Measurements from ENCODE around the gene TMEM120B. TPM values are rescaled to one million over a fixed set of nuclear protein-coding genes. Genes with fewer than 3 reads are reported as not detected.
"Not testable (repeated sequence)": the region's sequence is repeated elsewhere in the genome, so short reads cannot be mapped to it uniquely, and the experiment has no call there.

TMEM120B gene
- total RNA-seq, 2 donors from 2014 or later, result 9.7 to 25.9 TPM

DNA sequence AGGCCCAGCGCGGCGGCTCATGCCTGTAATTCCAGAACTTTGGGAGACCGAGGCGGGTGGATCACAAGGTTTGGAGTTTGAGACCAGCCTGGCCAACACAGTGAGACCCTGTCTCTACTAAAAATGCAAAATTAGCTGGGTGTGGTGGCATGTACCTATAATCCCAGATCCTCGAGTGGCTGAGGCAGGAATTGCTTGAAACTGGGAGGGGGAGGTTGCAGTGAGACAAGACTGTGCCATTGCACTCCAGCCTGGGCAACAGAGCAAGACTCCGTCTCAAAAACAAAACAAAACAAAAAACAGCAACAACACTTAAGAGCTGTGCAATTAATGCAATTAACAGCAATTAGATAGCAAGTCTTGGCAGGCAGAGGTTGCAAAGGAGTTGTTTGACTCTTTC is 2.5 kb downstream of the TMEM120B start:
- H3K27me3 Mint-ChIP-seq; DNase-seq (ENCODE audit: low spot score); H3K27ac Mint-ChIP-seq; H3K36me3 Mint-ChIP-seq; H3K9me3 Mint-ChIP-seq; H3K4me3 Mint-ChIP-seq; ATAC-seq: not testable (repeated sequence)
- peaks cover 13 to 17% of the 10 kb centered on the region in 2 donors for H3K4me1 Mint-ChIP-seq (ENCODE audit: low read depth in 2 of 2)

GRCh38 chr12:121715862-121716435 is 3.4 kb downstream of the TMEM120B start:
- ATAC-seq (no peak), DNase-seq (ENCODE audit: low spot score) (no peak)
- no peaks in the 10 kb centered on the region for H3K9me3 Mint-ChIP-seq
- H3K27me3 Mint-ChIP-seq, result no peaks in the 10 kb centered on the region
- H3K36me3 Mint-ChIP-seq, result no peaks in the 10 kb centered on the region
- peaks cover 13 to 17% of the 10 kb centered on the region in 2 donors for H3K4me1 Mint-ChIP-seq (ENCODE audit: low read depth in 2 of 2)
- H3K27ac Mint-ChIP-seq, result no peak overlapping the region
- no peak overlapping the region for H3K4me3 Mint-ChIP-seq

GRCh38 chr12:121717041-121717699 is 4.6 kb downstream of the TMEM120B start:
- no peak for DNase-seq (ENCODE audit: low spot score)
- no peak overlapping the region for H3K4me3 Mint-ChIP-seq
- no peaks in the 10 kb centered on the region for H3K27me3 Mint-ChIP-seq
- H3K4me1 Mint-ChIP-seq (ENCODE audit: low read depth in 2 of 2), result peaks cover 5 to 11% of the 10 kb centered on the region in 2 donors
- H3K36me3 Mint-ChIP-seq, result no peaks in the 10 kb centered on the region
- H3K9me3 Mint-ChIP-seq, result no peaks in the 10 kb centered on the region
- no peak for ATAC-seq
- no peak overlapping the region for H3K27ac Mint-ChIP-seq

DNA sequence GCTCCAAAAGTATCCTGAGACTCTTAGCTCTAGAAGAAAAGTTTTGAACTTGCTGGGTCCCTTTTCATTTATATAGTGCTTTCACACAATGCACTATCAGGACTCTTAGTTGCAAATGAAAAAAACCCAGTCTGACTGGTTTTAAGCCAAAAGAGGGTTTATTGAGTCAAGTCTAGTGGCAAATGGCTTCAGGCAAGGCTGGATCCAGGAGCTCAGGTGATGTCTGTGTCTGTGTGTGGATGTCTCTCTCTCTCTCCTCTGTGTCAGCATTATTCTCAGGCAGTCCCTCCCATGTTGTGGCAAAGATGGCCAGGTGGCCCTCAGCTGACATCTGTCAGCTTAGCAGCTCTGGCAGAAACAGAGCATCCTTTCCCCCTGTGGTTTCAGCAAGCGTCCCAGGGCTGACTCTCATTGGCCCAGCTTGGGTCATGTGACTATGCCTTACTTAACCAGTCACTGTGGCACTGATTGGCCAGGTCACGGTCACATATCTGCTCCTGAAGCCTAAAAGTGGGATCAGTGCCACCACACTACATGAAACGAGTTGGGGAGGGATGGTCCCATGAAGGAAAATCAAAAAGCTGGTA is 6.2 kb downstream of the TMEM120B start:
- H3K36me3 Mint-ChIP-seq, result no peaks in the 10 kb centered on the region
- ATAC-seq (peak in 1 of 2 donors; percentile 35), DNase-seq (ENCODE audit: low spot score) (no peak)
- H3K4me1 Mint-ChIP-seq (ENCODE audit: low read depth in 2 of 2), result peaks cover under 1 to 6% of the 10 kb centered on the region in 2 donors
- no peaks in the 10 kb centered on the region for H3K27me3 Mint-ChIP-seq
- H3K27ac Mint-ChIP-seq, result no peak overlapping the region
- H3K9me3 Mint-ChIP-seq, result no peaks in the 10 kb centered on the region
- H3K4me3 Mint-ChIP-seq, result no peak overlapping the region

DNA sequence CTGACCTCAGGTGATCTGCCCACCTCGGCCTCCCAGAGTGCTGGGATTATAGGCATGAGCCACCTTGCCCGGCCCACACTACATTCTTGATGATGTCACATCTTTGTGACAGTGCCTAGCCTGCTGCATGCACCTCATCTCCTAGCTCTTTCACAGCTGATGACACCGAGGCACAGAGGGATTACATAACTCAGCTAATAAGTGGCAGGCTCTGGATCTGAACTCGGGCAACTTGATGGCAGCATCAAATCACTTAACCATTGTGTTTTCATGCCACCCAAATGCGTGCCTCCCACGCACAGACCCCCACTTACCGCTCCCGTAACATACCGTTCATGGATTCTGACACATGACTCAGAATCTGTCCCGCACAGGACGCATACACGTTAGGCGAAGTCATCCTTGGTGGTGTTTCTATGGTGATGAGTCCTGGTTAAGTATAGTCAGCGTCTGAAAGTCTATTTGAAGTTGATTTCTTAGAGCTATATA is 7.4 kb downstream of the TMEM120B start:
- no peaks in the 10 kb centered on the region for H3K27me3 Mint-ChIP-seq
- no peaks in the 10 kb centered on the region for H3K4me1 Mint-ChIP-seq (ENCODE audit: low read depth in 2 of 2)
- no peak overlapping the region for H3K4me3 Mint-ChIP-seq
- DNase-seq (ENCODE audit: low spot score) (no peak), ATAC-seq (no peak)
- no peaks in the 10 kb centered on the region for H3K9me3 Mint-ChIP-seq
- no peak overlapping the region for H3K27ac Mint-ChIP-seq
- H3K36me3 Mint-ChIP-seq, result no peaks in the 10 kb centered on the region

- H3K27ac Mint-ChIP-seq, result no peak overlapping the region
- ATAC-seq, result peak in 1 of 2 donors; percentile 33
- no peaks in the 10 kb centered on the region for H3K9me3 Mint-ChIP-seq
- DNase-seq (ENCODE audit: low spot score), result no peak
- H3K27me3 Mint-ChIP-seq, result no peaks in the 10 kb centered on the region
- H3K36me3 Mint-ChIP-seq, result no peaks in the 10 kb centered on the region
- H3K4me3 Mint-ChIP-seq, result no peak overlapping the region
- no peaks in the 10 kb centered on the region for H3K4me1 Mint-ChIP-seq (ENCODE audit: low read depth in 2 of 2)
These were observed 8.2 kb downstream of the TMEM120B start for GRCh38 chr12:121720762-121721161.

DNA sequence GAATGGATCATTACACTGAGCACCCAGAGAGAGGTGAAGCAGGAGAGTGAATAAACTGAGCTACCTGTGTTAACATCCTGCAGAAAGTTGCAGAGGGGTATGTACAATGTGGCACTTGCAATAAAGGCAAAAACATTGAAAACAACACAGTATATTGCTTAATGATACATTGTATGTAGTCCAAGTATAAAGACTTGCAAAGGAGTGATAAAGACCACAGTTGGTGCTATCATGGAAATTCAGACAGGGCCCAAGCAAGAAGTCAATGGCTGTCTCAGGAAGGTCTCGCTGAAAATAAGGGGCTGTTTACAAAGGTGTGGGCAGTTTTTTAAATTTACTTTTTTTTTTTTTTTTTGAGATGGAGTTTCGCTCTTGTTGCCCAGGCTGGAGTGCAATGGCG is 10.0 kb downstream of the TMEM120B start:
- no peaks in the 10 kb centered on the region for H3K4me1 Mint-ChIP-seq (ENCODE audit: low read depth in 2 of 2)
- H3K27me3 Mint-ChIP-seq, result no peaks in the 10 kb centered on the region
- H3K9me3 Mint-ChIP-seq, result no peaks in the 10 kb centered on the region
- H3K27ac Mint-ChIP-seq, result no peak overlapping the region
- ATAC-seq, result no peak
- H3K4me3 Mint-ChIP-seq, result no peak overlapping the region
- no peaks in the 10 kb centered on the region for H3K36me3 Mint-ChIP-seq
- no peak for DNase-seq (ENCODE audit: low spot score)

DNA sequence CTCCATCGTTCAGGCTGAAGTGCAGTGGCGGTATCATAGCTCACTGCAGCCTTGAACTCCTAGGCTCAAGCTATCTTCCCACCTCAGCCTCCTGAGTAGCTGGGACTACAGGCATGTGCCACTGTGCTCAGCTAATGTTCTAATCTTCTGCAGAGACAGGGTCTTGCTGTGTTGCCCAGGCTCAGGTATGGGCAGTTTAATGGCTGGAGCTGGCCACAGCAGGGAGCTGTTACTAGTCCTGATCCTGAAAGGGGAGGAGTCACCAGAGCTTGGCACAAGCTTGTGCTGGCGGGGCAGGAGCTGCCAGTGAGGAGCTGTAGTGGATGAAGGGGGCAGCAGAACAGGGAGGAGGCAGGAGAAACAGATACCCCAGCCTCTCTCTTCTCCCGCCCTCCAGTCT is 10.6 kb downstream of the TMEM120B start:
- H3K36me3 Mint-ChIP-seq, result no peaks in the 10 kb centered on the region
- no peak for DNase-seq (ENCODE audit: low spot score)
- H3K4me3 Mint-ChIP-seq, result no peak overlapping the region
- H3K9me3 Mint-ChIP-seq, result no peaks in the 10 kb centered on the region
- no peak overlapping the region for H3K27ac Mint-ChIP-seq
- H3K27me3 Mint-ChIP-seq, result no peaks in the 10 kb centered on the region
- no peak for ATAC-seq
- H3K4me1 Mint-ChIP-seq (ENCODE audit: low read depth in 2 of 2), result no peaks in the 10 kb centered on the region

DNA sequence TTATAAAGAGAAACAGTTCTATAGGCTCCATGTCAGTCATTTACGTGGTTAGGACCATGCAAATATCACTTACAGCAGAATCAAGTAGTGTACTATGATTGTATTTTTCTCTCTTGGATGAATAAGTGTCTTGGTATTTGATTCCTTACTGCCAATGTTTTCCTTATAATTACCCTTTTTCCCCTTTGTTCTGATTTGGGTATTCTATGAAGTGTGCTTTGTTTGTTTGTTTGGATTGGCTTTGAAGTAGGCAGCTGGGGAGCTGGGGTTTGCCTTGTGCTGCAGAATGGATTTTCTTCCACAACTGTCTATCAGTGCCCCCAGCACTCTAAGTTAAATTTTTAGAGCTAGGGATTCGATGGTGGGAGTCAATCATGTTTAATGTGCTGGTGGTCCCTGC is 12.4 kb downstream of the TMEM120B start:
- no peaks in the 10 kb centered on the region for H3K27me3 Mint-ChIP-seq
- no peak for DNase-seq (ENCODE audit: low spot score)
- no peak overlapping the region for H3K4me3 Mint-ChIP-seq
- H3K4me1 Mint-ChIP-seq (ENCODE audit: low read depth in 2 of 2), result no peaks in the 10 kb centered on the region
- no peaks in the 10 kb centered on the region for H3K9me3 Mint-ChIP-seq
- no peak for ATAC-seq
- no peaks in the 10 kb centered on the region for H3K36me3 Mint-ChIP-seq
- no peak overlapping the region for H3K27ac Mint-ChIP-seq

GRCh38 chr12:121725423-121725822 is 12.9 kb downstream of the TMEM120B start:
- no peak overlapping the region for H3K27ac Mint-ChIP-seq
- no peaks in the 10 kb centered on the region for H3K27me3 Mint-ChIP-seq
- H3K4me1 Mint-ChIP-seq (ENCODE audit: low read depth in 2 of 2), result no peaks in the 10 kb centered on the region
- H3K9me3 Mint-ChIP-seq, result no peaks in the 10 kb centered on the region
- no peak overlapping the region for H3K4me3 Mint-ChIP-seq
- ATAC-seq (no peak), DNase-seq (ENCODE audit: low spot score) (no peak)
- H3K36me3 Mint-ChIP-seq, result no peaks in the 10 kb centered on the region

GRCh38 chr12:121729021-121729420 is 16.5 kb downstream of the TMEM120B start:
- H3K4me1 Mint-ChIP-seq (ENCODE audit: low read depth in 2 of 2), result no peaks in the 10 kb centered on the region
- no peak overlapping the region for H3K27ac Mint-ChIP-seq
- no peaks in the 10 kb centered on the region for H3K9me3 Mint-ChIP-seq
- DNase-seq (ENCODE audit: low spot score) (no peak), ATAC-seq (no peak)
- H3K27me3 Mint-ChIP-seq, result no peaks in the 10 kb centered on the region
- H3K36me3 Mint-ChIP-seq, result no peaks in the 10 kb centered on the region
- no peak overlapping the region for H3K4me3 Mint-ChIP-seq

DNA sequence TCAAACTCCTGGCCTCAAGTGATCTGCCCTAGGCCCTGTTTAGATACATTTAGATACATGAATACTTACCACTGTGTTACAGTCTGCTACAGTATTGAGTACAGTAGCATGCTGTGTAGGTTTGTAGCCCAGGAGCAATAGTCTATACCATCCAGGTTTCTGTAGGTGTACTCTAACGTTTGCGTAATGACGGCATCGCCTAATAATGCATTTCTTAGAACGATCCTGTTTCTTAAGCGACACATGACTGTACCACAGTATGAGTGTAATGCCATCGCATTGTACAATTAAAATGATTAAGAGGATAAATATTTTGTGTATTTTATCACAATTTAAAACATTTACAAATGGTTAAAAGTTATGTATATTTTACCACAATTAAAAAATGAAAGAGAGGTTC is 18.9 kb downstream of the TMEM120B start:
- no peak overlapping the region for H3K27ac Mint-ChIP-seq
- ATAC-seq (no peak), DNase-seq (ENCODE audit: low spot score) (no peak)
- no peaks in the 10 kb centered on the region for H3K4me1 Mint-ChIP-seq (ENCODE audit: low read depth in 2 of 2)
- no peaks in the 10 kb centered on the region for H3K27me3 Mint-ChIP-seq
- no peak overlapping the region for H3K4me3 Mint-ChIP-seq
- H3K9me3 Mint-ChIP-seq, result no peaks in the 10 kb centered on the region
- no peaks in the 10 kb centered on the region for H3K36me3 Mint-ChIP-seq

DNA sequence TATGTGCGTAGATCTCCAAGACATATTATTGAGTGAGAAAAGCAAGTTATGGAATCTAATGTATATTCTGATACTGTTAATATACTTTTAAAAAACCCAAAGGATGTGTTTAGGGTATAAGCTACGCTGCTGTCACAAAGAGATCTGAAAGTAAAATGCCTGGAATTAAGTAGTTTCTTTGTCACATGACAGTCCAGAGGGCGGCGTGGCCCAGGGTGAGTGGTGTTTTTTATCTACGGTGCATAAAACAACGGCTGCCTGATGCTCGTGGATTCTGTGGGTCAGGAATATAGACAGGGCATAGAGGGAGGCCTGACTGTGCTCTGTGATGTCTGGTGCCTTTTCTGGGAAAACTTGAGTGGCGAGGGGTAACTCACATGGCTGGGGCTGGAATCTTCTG is 21.3 kb downstream of the TMEM120B start:
- H3K27me3 Mint-ChIP-seq, result no peaks in the 10 kb centered on the region
- H3K4me3 Mint-ChIP-seq, result no peak overlapping the region
- H3K27ac Mint-ChIP-seq, result no peak overlapping the region
- no peaks in the 10 kb centered on the region for H3K9me3 Mint-ChIP-seq
- DNase-seq (ENCODE audit: low spot score), result no peak
- H3K4me1 Mint-ChIP-seq (ENCODE audit: low read depth in 2 of 2), result no peaks in the 10 kb centered on the region
- no peak for ATAC-seq
- no peaks in the 10 kb centered on the region for H3K36me3 Mint-ChIP-seq

GRCh38 chr12:121738340-121738858 is 25.8 kb downstream of the TMEM120B start:
- DNase-seq (ENCODE audit: low spot score) (no peak), ATAC-seq (no peak)
- Mint-ChIP-seq H3K27me3 (no peaks in the 10 kb centered on the region), H3K4me3 (no peak overlapping the region), H3K36me3 (no peaks in the 10 kb centered on the region), H3K4me1 (ENCODE audit: low read depth in 2 of 2) (no peaks in the 10 kb centered on the region), H3K27ac (no peak overlapping the region), H3K9me3 (no peaks in the 10 kb centered on the region)
